SK-N-SH (cell line): ENCODE data around the gene FKBP5. TPM values are rescaled to one million over a fixed set of nuclear protein-coding genes. Genes with fewer than 3 reads are reported as not detected.
"Not testable (repeated sequence)": the region's sequence is repeated elsewhere in the genome, so short reads cannot be mapped to it uniquely, and the experiment has no call there.

Experiments used
- CTCF ChIA-PET: fragments of 300-600, 350-600 bp; formaldehyde crosslinking; extraction: SDS; loops from one replicate; lab custom pipeline; 2021; lab: Yijun Ruan, JAX
- POLR2A ChIA-PET: fragments of 350-600 bp; sonication (Branson Sonifier 250); formaldehyde crosslinking; extraction: SDS; loops from one replicate; lab custom pipeline; 2020; ENCODE audit warnings: antibody characterized with exemption, inconsistent platforms; lab: Yijun Ruan, JAX
- DNase-seq: peaks from one replicate; pipeline ENCODE4 v3.0.0; 2012
- H2AFZ ChIP-seq: fragments of 200-600 bp; sonication (generic); 2 replicates; pipeline ENCODE4 v1.8.1; 2016; ENCODE audit warnings: antibody characterized with exemption, mild to moderate bottlenecking, low read depth
- H3F3A ChIP-seq: fragments of 200-600 bp; sonication (generic); replicated peaks from 2 replicates; pipeline ENCODE3; 2016; ENCODE audit warnings: antibody characterized with exemption, mild to moderate bottlenecking; ENCODE audit not compliant: insufficient read depth
- H3K27ac ChIP-seq, 2 experiments: fragments of 200-500 bp in 1 of 2; fragments of 200-600 bp in 1 of 2; sonication (Bioruptor generic) in 1 of 2; sonication (generic), shearing (Covaris generic) in 1 of 2; 2 replicates each; pipeline versions ENCODE4 v1.5.1 to v1.6.1; 2014 to 2016; ENCODE audit warnings: low read depth in 2 of 2, inconsistent platforms in 1 of 2, low read length in 1 of 2, mild to moderate bottlenecking in 1 of 2, mixed read lengths in 1 of 2
- H3K27me3 ChIP-seq: fragments of 200-600 bp; sonication (generic), shearing (Covaris generic); 2 replicates; pipeline ENCODE4 v1.6.1; 2016; ENCODE audit warnings: mixed run types; ENCODE audit not compliant: insufficient read depth
- H3K36me3 ChIP-seq, 2 experiments: fragments of 200-500 bp in 1 of 2; fragments of 200-600 bp in 1 of 2; sonication (Bioruptor generic) in 1 of 2; sonication (generic) in 1 of 2; replicated peaks in 1 of 2; 2 replicates each; pipeline versions ENCODE3 to v1.5.1; 2014 to 2016; ENCODE audit warnings: low read length in 1 of 2, mild to moderate bottlenecking in 1 of 2; ENCODE audit not compliant: insufficient read depth in 2 of 2, control insufficient read depth in 1 of 2
- H3K4me1 ChIP-seq, 2 experiments: fragments of 200-500 bp in 1 of 2; fragments of 200-600 bp in 1 of 2; sonication (Bioruptor generic) in 1 of 2; sonication (generic), shearing (Covaris generic) in 1 of 2; 2 replicates each; pipeline versions ENCODE4 v1.5.1 to v1.6.1; 2014 to 2016; ENCODE audit warnings: low read depth in 1 of 2, low read length in 1 of 2, mixed run types in 1 of 2; ENCODE audit not compliant: insufficient read depth in 2 of 2, control insufficient read depth in 1 of 2
- H3K4me2 ChIP-seq: fragments of 200-600 bp; sonication (generic), shearing (Covaris generic); 2 replicates; pipeline ENCODE4 v1.6.1; 2017; ENCODE audit warnings: mixed run types
- H3K4me3 ChIP-seq, 2 experiments: fragments of 200-500 bp in 1 of 2; fragments of 200-600 bp in 1 of 2; sonication (Bioruptor generic) in 1 of 2; sonication (generic), shearing (Covaris generic) in 1 of 2; 2 replicates each; pipeline versions ENCODE4 v1.5.1 to v1.8.1; 2014 to 2016; ENCODE audit warnings: low read depth in 2 of 2, inconsistent platforms in 1 of 2, low read length in 1 of 2, mild to moderate bottlenecking in 1 of 2, mixed read lengths in 1 of 2, moderate library complexity in 1 of 2
- H3K79me2 ChIP-seq: fragments of 200-600 bp; sonication (generic); 2 replicates; pipeline ENCODE4 v1.8.1; 2017; ENCODE audit warnings: mild to moderate bottlenecking; ENCODE audit not compliant: insufficient read depth
- H3K9ac ChIP-seq: fragments of 200-600 bp; sonication (generic); 2 replicates; pipeline ENCODE4 v1.6.1; 2017; ENCODE audit warnings: mixed run types
- H3K9me2 ChIP-seq: fragments of 200-600 bp; sonication (generic); 2 replicates; pipeline ENCODE4 v1.6.1; 2017; ENCODE audit warnings: mixed run types
- H3K9me3 ChIP-seq: fragments of 200-600 bp; sonication (generic); 2 replicates; pipeline ENCODE4 v1.6.1; 2017; ENCODE audit warnings: mixed run types, mild to moderate bottlenecking, moderate library complexity
- H4K20me1 ChIP-seq: fragments of 200-600 bp; sonication (generic); 2 replicates; pipeline ENCODE4 v1.6.1; 2017; ENCODE audit warnings: mild to moderate bottlenecking, mixed run types; ENCODE audit not compliant: insufficient read depth
- MXI1 ChIP-seq: IDR thresholded peaks from 2 replicates; pipeline ENCODE4 v1.6.1; 2012; ENCODE audit warnings: mild to moderate bottlenecking, low read depth, low read length, improper control_type of control experiment
- SMC3 ChIP-seq: IDR thresholded peaks from 2 replicates; pipeline ENCODE4 v1.6.1; 2012; ENCODE audit warnings: low read depth, low read length, improper control_type of control experiment
- WGBS: methylation state at CpG from one replicate; pipeline ENCODE4 v1.1.6; 2017; ENCODE audit warnings: low lambda C conversion rate; 5-methylcytosine and 5-hydroxymethylcytosine counted together
- polyA plus RNA-seq, 3 experiments: library from polyadenylated mRNA; depleted of rRNA; stranded (reverse); fragments of >200 nt; gene quantifications; 2 replicates each; pipeline ENCODE4 v1.2.3, GENCODE V29; 2012
- TF ChIP-seq, protein P1 (sequence below): IDR thresholded peaks from 2 replicates; pipeline ENCODE4 v1.6.1; 2012; ENCODE audit warnings: mild to moderate bottlenecking, low read depth, low read length, moderate library complexity
- TF ChIP-seq, protein P2 (sequence below): fragments of 200-600 bp; sonication (generic); IDR thresholded peaks from 2 replicates; pipeline ENCODE4 v1.6.1; 2017; ENCODE audit warnings: antibody characterized with exemption, mild to moderate bottlenecking, moderate library complexity

Gene FKBP5
- polyA plus RNA-seq, 1 of the 3 experiments (the other 2 are of a cell fraction): 5.1 TPM

DNA sequence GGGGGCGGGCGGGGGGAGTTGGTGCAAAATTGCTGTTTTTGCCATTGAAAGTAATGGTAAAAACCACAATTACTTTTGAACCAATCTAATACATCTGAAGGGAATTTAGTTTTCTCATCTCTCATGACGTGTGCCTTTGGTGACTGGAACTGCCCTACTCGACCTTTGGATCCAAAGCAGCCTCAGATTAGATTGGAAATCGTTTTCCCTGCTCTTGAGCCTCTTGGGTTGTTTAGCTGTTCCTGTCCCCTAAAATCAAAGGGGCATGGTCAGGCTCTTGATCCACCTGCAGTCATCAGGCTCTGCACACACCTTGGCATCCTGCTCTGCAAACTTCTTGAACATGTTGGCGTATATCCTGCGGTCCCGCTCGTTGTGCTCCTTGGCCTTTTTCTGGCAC lies 112.0 kb downstream of the FKBP5 start:
- TF ChIP-seq SMC3: no peak
- TF ChIP-seq, protein P1, sequence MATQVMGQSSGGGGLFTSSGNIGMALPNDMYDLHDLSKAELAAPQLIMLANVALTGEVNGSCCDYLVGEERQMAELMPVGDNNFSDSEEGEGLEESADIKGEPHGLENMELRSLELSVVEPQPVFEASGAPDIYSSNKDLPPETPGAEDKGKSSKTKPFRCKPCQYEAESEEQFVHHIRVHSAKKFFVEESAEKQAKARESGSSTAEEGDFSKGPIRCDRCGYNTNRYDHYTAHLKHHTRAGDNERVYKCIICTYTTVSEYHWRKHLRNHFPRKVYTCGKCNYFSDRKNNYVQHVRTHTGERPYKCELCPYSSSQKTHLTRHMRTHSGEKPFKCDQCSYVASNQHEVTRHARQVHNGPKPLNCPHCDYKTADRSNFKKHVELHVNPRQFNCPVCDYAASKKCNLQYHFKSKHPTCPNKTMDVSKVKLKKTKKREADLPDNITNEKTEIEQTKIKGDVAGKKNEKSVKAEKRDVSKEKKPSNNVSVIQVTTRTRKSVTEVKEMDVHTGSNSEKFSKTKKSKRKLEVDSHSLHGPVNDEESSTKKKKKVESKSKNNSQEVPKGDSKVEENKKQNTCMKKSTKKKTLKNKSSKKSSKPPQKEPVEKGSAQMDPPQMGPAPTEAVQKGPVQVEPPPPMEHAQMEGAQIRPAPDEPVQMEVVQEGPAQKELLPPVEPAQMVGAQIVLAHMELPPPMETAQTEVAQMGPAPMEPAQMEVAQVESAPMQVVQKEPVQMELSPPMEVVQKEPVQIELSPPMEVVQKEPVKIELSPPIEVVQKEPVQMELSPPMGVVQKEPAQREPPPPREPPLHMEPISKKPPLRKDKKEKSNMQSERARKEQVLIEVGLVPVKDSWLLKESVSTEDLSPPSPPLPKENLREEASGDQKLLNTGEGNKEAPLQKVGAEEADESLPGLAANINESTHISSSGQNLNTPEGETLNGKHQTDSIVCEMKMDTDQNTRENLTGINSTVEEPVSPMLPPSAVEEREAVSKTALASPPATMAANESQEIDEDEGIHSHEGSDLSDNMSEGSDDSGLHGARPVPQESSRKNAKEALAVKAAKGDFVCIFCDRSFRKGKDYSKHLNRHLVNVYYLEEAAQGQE: no peak
- TF ChIP-seq, all 33 proteins: peak for 0
- 86% methylated on average over 9 of the region's 9 CpGs for WGBS
- Histone ChIP-seq H3K9me2 (no peaks in the 10 kb centered on the region), H3K27ac (no peak overlapping the region), H3K27me3 (no peaks in the 10 kb centered on the region), H3K36me3 (no peaks in the 10 kb centered on the region), H3K4me3 (no peak overlapping the region), H3K4me2 (no peak overlapping the region), H3K9ac (no peak overlapping the region), H3F3A (no peaks in the 10 kb centered on the region), H2AFZ (no peak overlapping the region), H3K4me1 (peaks cover 0 to 4% of the 10 kb centered on the region in 2 experiments; a peak in 1 of 4 replicates), H3K9me3 (no peaks in the 10 kb centered on the region), H4K20me1 (no peaks in the 10 kb centered on the region), H3K79me2 (no peaks in the 10 kb centered on the region)
- ChIA-PET CTCF (interaction anchor here (0.6 to 2.6 kb wide), 6 partner anchors 15 to 160 kb away, joined by 3 to 19 read pairs (median 3); partner anchors contain the start of gene ARMC12), POLR2A (no interaction called here)
- no peak for DNase-seq

DNA sequence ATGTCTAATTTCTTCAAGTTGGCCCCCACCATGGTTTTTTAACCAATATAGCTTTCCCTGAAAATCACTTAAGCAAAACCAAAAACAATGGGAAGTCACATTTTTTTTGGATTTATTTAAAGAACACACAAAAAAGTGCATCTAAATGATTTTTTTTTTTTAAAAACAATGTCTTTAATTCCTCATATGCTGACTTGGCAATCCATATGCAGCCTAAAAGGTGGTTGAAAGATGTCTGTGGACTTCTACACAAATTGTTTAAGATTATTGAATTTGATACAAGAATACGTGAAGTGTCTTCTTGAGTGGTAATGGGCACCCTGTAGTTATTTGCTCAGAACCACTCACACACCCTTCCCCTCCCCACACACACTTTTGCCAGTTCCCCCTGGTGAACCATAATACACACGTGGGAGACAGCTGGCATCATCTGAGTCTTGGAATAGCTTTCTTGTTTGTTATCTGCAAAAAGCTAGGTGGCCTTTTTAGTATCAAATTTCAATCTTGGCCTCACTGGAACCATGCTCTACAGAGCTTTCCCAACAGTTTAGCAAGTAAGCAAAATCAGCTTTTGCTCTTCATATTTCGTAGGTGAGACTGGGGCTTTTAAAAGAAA lies 115.1 kb downstream of the FKBP5 start:
- H3K27me3 ChIP-seq: no peaks in the 10 kb centered on the region

DNA sequence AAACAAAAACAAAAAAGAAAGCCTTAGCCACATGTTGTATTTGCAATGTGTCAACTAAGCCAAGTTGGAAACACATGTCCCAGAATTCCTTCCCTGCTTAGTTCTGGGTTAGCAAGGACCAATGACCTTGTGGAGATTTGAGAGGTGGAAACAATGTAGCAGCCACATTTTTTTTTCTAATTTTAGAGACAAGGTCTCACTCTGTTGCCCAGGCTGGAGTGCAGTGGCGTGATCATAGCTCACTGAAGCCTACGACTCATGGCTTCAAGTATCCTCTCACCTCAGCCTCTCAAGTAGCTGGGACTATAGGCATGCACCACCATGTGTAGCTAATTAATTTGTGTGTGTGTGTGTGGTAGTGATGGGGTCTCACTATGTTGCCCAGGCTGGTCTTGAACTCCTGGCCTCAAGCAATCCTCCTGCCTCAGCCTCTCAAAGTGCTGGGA lies 117.8 kb downstream of the FKBP5 start:
- H3F3A ChIP-seq, H2AFZ ChIP-seq, H3K27ac ChIP-seq, H4K20me1 ChIP-seq, H3K79me2 ChIP-seq, H3K27me3 ChIP-seq, H3K4me2 ChIP-seq, H3K4me3 ChIP-seq, POLR2A ChIA-PET, DNase-seq, H3K9me2 ChIP-seq, H3K9me3 ChIP-seq, H3K4me1 ChIP-seq, H3K9ac ChIP-seq, H3K36me3 ChIP-seq: not testable (repeated sequence)
- WGBS: 100% methylated on average over 2 of the region's 2 CpGs
- CTCF ChIA-PET: interaction anchor here (0.6 to 2.0 kb wide), 7 partner anchors 10 to 670 kb away, joined by 3 to 9 read pairs (median 4); partner anchors contain the start of gene ARMC12

More for the DNA sequence above, 115.1 kb downstream of the FKBP5 start:
- no peaks in the 10 kb centered on the region for H3F3A ChIP-seq
- H4K20me1 ChIP-seq: no peaks in the 10 kb centered on the region
- POLR2A ChIA-PET: interaction anchor here (0.7 kb wide), 1 partner anchor 135 kb away, joined by 4 read pairs; no protein-coding TSS in a partner anchor
- DNase-seq: no peak
- TF ChIP-seq, protein P2, sequence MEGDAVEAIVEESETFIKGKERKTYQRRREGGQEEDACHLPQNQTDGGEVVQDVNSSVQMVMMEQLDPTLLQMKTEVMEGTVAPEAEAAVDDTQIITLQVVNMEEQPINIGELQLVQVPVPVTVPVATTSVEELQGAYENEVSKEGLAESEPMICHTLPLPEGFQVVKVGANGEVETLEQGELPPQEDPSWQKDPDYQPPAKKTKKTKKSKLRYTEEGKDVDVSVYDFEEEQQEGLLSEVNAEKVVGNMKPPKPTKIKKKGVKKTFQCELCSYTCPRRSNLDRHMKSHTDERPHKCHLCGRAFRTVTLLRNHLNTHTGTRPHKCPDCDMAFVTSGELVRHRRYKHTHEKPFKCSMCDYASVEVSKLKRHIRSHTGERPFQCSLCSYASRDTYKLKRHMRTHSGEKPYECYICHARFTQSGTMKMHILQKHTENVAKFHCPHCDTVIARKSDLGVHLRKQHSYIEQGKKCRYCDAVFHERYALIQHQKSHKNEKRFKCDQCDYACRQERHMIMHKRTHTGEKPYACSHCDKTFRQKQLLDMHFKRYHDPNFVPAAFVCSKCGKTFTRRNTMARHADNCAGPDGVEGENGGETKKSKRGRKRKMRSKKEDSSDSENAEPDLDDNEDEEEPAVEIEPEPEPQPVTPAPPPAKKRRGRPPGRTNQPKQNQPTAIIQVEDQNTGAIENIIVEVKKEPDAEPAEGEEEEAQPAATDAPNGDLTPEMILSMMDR: no peak
- TF ChIP-seq MXI1: no peak
- TF ChIP-seq, all 33 proteins: peak for 0
- CTCF ChIA-PET: interaction anchor here (0.7 to 3.3 kb wide), 7 partner anchors 9 to 163 kb away, joined by 3 to 24 read pairs (median 4); partner anchors contain the start of gene ARMC12
- Histone ChIP-seq H3K4me1 (peaks cover 0 to 4% of the 10 kb centered on the region in 2 experiments; a peak in 1 of 4 replicates), H3K9ac (no peak overlapping the region), H3K79me2 (no peaks in the 10 kb centered on the region), H3K9me2 (no peaks in the 10 kb centered on the region), H2AFZ (no peak overlapping the region), H3K4me2 (no peak overlapping the region), H3K9me3 (no peaks in the 10 kb centered on the region), H3K36me3 (no peaks in the 10 kb centered on the region), H3K4me3 (no peak overlapping the region), H3K27ac (no peak overlapping the region)
- 74% methylated on average over 3 of the region's 3 CpGs for WGBS
